WERI-Rb-1 (cell line): ENCODE data around the gene TBC1D5.
"Not testable (repeated sequence)": the region's sequence is repeated elsewhere in the genome, so short reads cannot be mapped to it uniquely, and the experiment has no call there.

Experiments
- DNase-seq: peaks from one replicate; pipeline ENCODE4 v3.0.0-alpha.2; 2020
- H3K27ac ChIP-seq: fragments of 250-450 bp; sonication (Bioruptor Pico); 2 replicates; pipeline ENCODE4 v1.5.1; 2020; ENCODE audit warnings: mild to moderate bottlenecking, moderate library complexity
- H3K27me3 ChIP-seq: fragments of 250-450 bp; sonication (Bioruptor Pico); 2 replicates; pipeline ENCODE4 v1.5.1; 2021; ENCODE audit warnings: mild to moderate bottlenecking, low read depth, moderate library complexity; ENCODE audit not compliant: insufficient read depth, severe bottlenecking
- H3K36me3 ChIP-seq: fragments of 250-450 bp; sonication (Bioruptor Pico); 2 replicates; pipeline ENCODE4 v1.5.1; 2020; ENCODE audit warnings: mild to moderate bottlenecking, moderate library complexity
- H3K4me3 ChIP-seq: 2 replicates; pipeline ENCODE4 v1.5.1; 2011; ENCODE audit warnings: low read depth, mild to moderate bottlenecking, control low read depth, low read length
- H3K9me3 ChIP-seq: fragments of 250-450 bp; sonication (Bioruptor Pico); 2 replicates; pipeline ENCODE4 v1.5.1; 2021; ENCODE audit warnings: mild to moderate bottlenecking, moderate library complexity; ENCODE audit not compliant: severe bottlenecking
- TF ChIP-seq, protein P1 (sequence below): IDR thresholded peaks from 2 replicates; pipeline ENCODE4 v1.5.1; 2011; ENCODE audit warnings: low read depth, mild to moderate bottlenecking, control low read depth, inconsistent platforms, low read length

The TBC1D5 gene

GRCh38 chr3:17638356-17638755 lies 104.1 kb downstream of the TBC1D5 start:
- DNase-seq, result no peak
- H3K36me3 ChIP-seq, result no peaks in the 10 kb centered on the region
- TF ChIP-seq, protein P1, sequence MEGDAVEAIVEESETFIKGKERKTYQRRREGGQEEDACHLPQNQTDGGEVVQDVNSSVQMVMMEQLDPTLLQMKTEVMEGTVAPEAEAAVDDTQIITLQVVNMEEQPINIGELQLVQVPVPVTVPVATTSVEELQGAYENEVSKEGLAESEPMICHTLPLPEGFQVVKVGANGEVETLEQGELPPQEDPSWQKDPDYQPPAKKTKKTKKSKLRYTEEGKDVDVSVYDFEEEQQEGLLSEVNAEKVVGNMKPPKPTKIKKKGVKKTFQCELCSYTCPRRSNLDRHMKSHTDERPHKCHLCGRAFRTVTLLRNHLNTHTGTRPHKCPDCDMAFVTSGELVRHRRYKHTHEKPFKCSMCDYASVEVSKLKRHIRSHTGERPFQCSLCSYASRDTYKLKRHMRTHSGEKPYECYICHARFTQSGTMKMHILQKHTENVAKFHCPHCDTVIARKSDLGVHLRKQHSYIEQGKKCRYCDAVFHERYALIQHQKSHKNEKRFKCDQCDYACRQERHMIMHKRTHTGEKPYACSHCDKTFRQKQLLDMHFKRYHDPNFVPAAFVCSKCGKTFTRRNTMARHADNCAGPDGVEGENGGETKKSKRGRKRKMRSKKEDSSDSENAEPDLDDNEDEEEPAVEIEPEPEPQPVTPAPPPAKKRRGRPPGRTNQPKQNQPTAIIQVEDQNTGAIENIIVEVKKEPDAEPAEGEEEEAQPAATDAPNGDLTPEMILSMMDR, result no peak
- no peak overlapping the region for H3K4me3 ChIP-seq
- H3K27ac ChIP-seq, result no peak overlapping the region
- no peaks in the 10 kb centered on the region for H3K27me3 ChIP-seq
- no peaks in the 10 kb centered on the region for H3K9me3 ChIP-seq

- not testable (repeated sequence) for H3K4me3 ChIP-seq, H3K9me3 ChIP-seq, H3K27me3 ChIP-seq, H3K36me3 ChIP-seq, DNase-seq, H3K27ac ChIP-seq
Observed at GRCh38 chr3:17635675-17636074, 106.8 kb downstream of the TBC1D5 start.

GRCh38 chr3:17634964-17635363 lies 107.5 kb downstream of the TBC1D5 start:
- DNase-seq, result no peak
- Histone ChIP-seq H3K4me3 (no peak overlapping the region), H3K27me3 (no peaks in the 10 kb centered on the region), H3K36me3 (no peaks in the 10 kb centered on the region), H3K9me3 (no peaks in the 10 kb centered on the region), H3K27ac (no peak overlapping the region)
- TF ChIP-seq, protein P1, result no peak

DNA sequence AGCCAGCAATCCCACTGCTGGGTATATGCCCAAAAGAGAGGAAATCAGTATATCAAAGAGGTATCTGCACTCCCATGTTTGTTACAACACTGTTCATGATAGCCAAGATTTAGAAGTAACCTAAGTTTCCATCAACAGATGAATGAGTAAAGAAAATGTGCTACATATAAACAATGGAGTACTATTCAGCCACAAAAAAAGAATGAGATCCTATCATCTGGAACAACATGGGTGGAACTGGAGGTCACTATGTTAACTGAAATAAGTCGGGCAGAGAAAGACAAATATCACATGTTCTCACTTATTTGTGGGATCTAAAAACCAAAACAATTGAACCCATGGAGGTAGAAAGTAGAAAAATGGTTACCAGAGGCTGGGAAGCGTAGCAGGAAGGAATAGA lies 108.2 kb downstream of the TBC1D5 start:
- TF ChIP-seq, protein P1, result no peak
- H3K9me3 ChIP-seq, result no peaks in the 10 kb centered on the region
- no peaks in the 10 kb centered on the region for H3K27me3 ChIP-seq
- H3K27ac ChIP-seq, result no peak overlapping the region
- no peaks in the 10 kb centered on the region for H3K36me3 ChIP-seq
- H3K4me3 ChIP-seq, result no peak overlapping the region
- DNase-seq, result no peak

- Histone ChIP-seq H3K9me3 (no peaks in the 10 kb centered on the region), H3K27me3 (no peaks in the 10 kb centered on the region), H3K36me3 (no peaks in the 10 kb centered on the region), H3K4me3 (no peak overlapping the region), H3K27ac (no peak overlapping the region)
- TF ChIP-seq, protein P1, result no peak
- DNase-seq, result no peak
Observed at GRCh38 chr3:17632401-17633100, 109.9 kb downstream of the TBC1D5 start.

DNA sequence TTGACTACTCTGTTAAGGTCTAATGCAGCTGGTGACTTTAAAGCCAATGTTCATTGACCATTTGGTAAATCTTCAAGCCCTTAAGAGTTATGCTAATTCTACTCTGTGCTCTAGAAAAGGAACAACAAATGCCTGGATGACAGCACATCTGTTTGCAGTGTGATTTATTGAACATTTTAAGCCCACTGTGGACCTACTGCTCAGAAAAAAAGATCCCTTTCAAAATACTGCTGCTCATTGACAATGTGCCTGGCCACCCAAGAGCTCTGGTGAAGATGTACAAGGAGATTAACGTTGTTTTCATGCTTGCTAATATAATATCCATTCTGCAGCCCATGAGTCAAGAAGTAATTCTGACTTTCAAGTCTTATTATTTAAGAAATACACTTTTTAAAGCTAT lies 110.8 kb downstream of the TBC1D5 start:
- H3K4me3 ChIP-seq, result no peak overlapping the region
- H3K27me3 ChIP-seq, result no peaks in the 10 kb centered on the region
- H3K36me3 ChIP-seq, result no peaks in the 10 kb centered on the region
- no peaks in the 10 kb centered on the region for H3K9me3 ChIP-seq
- H3K27ac ChIP-seq, result no peak overlapping the region
- DNase-seq, result no peak
- TF ChIP-seq, protein P1, result no peak
